Measurements from ENCODE around the gene C3orf70. TPM values are rescaled to one million over a fixed set of nuclear protein-coding genes. Genes with fewer than 3 reads are reported as not detected.
A peak's percentile ranks its signal among the peaks of the same experiment; 100 is the strongest.

The C3orf70 gene
- total and polyA plus RNA-seq, 7 experiments from 2014 or later: 0.05 TPM; not detected in 6

- H3K9me3 ChIP-seq (ENCODE audit: control insufficient read depth in 2 of 3, low read length in 3 of 3): no peaks in the 10 kb centered on the region
- ChIA-PET POLR2A (interaction anchor here (0.6 kb wide), 1 partner anchor 33 kb away, joined by 4 read pairs; no protein-coding TSS in a partner anchor), CTCF (no interaction called here)
- no peak for DNase-seq
- H3K27me3 ChIP-seq (ENCODE audit: control insufficient read depth in 2 of 2, insufficient read depth in 2 of 2, low read length in 2 of 2): no peaks in the 10 kb centered on the region
- no peak overlapping the region for H3K4me3 ChIP-seq (ENCODE audit: low read length)
- intact Hi-C loops (cut with micrococcal nuclease): no loop called here
- Mint-ChIP-seq H3K4me1 (peaks cover 0 to 10% (median 0%) of the 10 kb centered on the region in 7 donors), H3K27ac (no peak overlapping the region), H3K4me3 (no peak overlapping the region), H3K9me3 (peaks cover 6 to 51% (median 21%) of the 10 kb centered on the region in 11 donors), H3K36me3 (peaks cover 42 to 87% (median 83%) of the 10 kb centered on the region in 5 donors), H3K27me3 (no peaks in the 10 kb centered on the region)
- no peak overlapping the region for H3K27ac ChIP-seq (ENCODE audit: low read depth, low read length)
- ATAC-seq: no peak
- H3K36me3 ChIP-seq (ENCODE audit: control insufficient read depth in 2 of 3, insufficient read depth in 3 of 3, low read length in 3 of 3): peaks cover 0 to 27% (median 0%) of the 10 kb centered on the region in 3 experiments
- no peaks in the 10 kb centered on the region for H3K4me1 ChIP-seq (ENCODE audit: control insufficient read depth in 2 of 2, insufficient read depth in 2 of 2, low read length in 2 of 2)
Observed at GRCh38 chr3:185037801-185038200, 115.1 kb downstream of the C3orf70 start.

DNA sequence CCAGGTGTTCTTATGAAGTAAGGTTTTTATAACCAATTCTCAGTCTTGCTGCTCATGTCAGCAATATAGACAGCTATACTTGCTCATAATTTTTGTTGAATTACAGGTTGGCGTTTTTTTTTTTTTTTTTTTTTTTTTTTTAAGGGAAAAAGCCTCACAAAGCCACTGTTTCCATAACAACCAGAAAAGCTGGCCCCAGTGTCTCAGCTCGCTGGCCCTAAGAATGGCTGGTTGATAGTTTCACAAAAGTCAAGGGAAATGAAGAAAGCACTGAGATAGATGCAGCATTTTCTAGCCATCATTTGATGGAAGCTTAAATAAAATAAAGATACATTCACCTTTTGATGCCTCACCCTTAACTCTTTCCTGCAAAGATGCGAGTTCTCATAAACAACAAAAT is 121.9 kb downstream of the C3orf70 start:
- H3K9me3 Mint-ChIP-seq: peaks cover 0 to 32% (median 11%) of the 10 kb centered on the region in 11 donors
- POLR2A ChIA-PET: no interaction called here
- H3K4me3 Mint-ChIP-seq: no peak overlapping the region
- intact Hi-C loops (cut with micrococcal nuclease): no loop called here
- no peaks in the 10 kb centered on the region for H3K27me3 Mint-ChIP-seq
- peaks cover 5 to 42% (median 8%) of the 10 kb centered on the region in 3 experiments for H3K36me3 ChIP-seq (ENCODE audit: control insufficient read depth in 2 of 3, insufficient read depth in 3 of 3, low read length in 3 of 3)
- no peak overlapping the region for H3K27ac Mint-ChIP-seq
- no peaks in the 10 kb centered on the region for H3K9me3 ChIP-seq (ENCODE audit: control insufficient read depth in 2 of 3, low read length in 3 of 3)
- DNase-seq (no peak), ATAC-seq (no peak)
- CTCF ChIA-PET: interaction anchor here (0.6 kb wide), 1 partner anchor 201 kb away, joined by 3 read pairs; no protein-coding TSS in a partner anchor
- H3K4me3 ChIP-seq (ENCODE audit: low read length): no peak overlapping the region
- peaks cover 0 to 2% (median 0%) of the 10 kb centered on the region in 7 donors for H3K4me1 Mint-ChIP-seq
- H3K27me3 ChIP-seq (ENCODE audit: control insufficient read depth in 2 of 2, insufficient read depth in 2 of 2, low read length in 2 of 2): no peaks in the 10 kb centered on the region
- no peaks in the 10 kb centered on the region for H3K4me1 ChIP-seq (ENCODE audit: control insufficient read depth in 2 of 2, insufficient read depth in 2 of 2, low read length in 2 of 2)
- no peak overlapping the region for H3K27ac ChIP-seq (ENCODE audit: low read depth, low read length)
- peaks cover 40 to 80% (median 74%) of the 10 kb centered on the region in 5 donors for H3K36me3 Mint-ChIP-seq

DNA sequence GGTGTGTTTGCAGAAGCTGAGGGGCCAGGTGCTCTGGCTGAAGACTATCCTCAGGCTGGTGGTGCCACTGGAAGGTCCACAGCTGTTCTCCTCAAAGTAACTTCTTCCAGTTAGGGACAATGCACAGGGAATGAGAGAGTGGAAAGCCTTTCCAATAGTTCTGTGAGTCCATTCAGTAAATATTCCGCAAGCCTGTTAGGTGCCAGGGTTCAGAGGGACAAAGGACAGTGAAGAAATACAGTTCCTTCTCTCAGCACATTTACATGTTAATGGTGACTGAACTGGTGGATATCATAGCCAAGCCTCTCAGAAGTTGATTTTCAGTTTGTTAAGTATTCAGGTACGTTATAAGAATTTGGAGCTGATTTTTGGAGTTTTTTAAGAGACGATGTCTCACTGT is 122.5 kb downstream of the C3orf70 start:
- H3K4me3 Mint-ChIP-seq: no peak overlapping the region
- H3K9me3 ChIP-seq (ENCODE audit: control insufficient read depth in 2 of 3, low read length in 3 of 3): no peaks in the 10 kb centered on the region
- DNase-seq (no peak), ATAC-seq (no peak)
- peaks cover 5 to 44% (median 13%) of the 10 kb centered on the region in 3 experiments for H3K36me3 ChIP-seq (ENCODE audit: control insufficient read depth in 2 of 3, insufficient read depth in 3 of 3, low read length in 3 of 3)
- no peaks in the 10 kb centered on the region for H3K4me1 ChIP-seq (ENCODE audit: control insufficient read depth in 2 of 2, insufficient read depth in 2 of 2, low read length in 2 of 2)
- H3K27me3 Mint-ChIP-seq: no peaks in the 10 kb centered on the region
- H3K27me3 ChIP-seq (ENCODE audit: control insufficient read depth in 2 of 2, insufficient read depth in 2 of 2, low read length in 2 of 2): no peaks in the 10 kb centered on the region
- CTCF ChIA-PET: interaction anchor here (0.6 kb wide), 1 partner anchor 200 kb away, joined by 3 read pairs; no protein-coding TSS in a partner anchor
- intact Hi-C loops (cut with micrococcal nuclease): no loop called here
- peaks cover 0 to 26% (median 10%) of the 10 kb centered on the region in 11 donors for H3K9me3 Mint-ChIP-seq
- POLR2A ChIA-PET: no interaction called here
- H3K4me3 ChIP-seq (ENCODE audit: low read length): no peak overlapping the region
- H3K27ac Mint-ChIP-seq: no peak overlapping the region
- peaks cover 34 to 80% (median 74%) of the 10 kb centered on the region in 5 donors for H3K36me3 Mint-ChIP-seq
- peaks cover 0 to 4% (median 0%) of the 10 kb centered on the region in 7 donors for H3K4me1 Mint-ChIP-seq
- no peak overlapping the region for H3K27ac ChIP-seq (ENCODE audit: low read depth, low read length)

DNA sequence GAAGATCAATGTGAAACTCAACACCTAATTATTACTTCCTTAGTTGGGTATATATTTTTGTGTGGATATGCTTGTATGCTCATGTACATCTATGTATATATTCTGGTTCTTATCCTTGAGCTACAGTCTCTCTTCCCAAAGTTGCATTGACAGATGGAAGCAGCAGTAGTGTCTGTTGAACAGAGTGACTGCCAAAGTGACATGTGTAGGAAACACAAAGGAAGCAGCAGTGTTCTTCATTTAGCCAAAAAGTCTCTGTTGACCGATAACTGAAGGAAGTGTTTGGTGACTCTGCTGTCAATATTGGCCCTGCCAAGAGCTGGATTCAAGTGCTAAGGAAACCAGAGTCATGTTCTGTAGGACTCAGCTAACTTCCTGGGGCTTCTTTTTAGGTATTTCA is 123.8 kb downstream of the C3orf70 start:
- intact Hi-C loops (cut with micrococcal nuclease): no loop called here
- Histone ChIP-seq H3K27ac (ENCODE audit: low read depth, low read length) (no peak overlapping the region), H3K36me3 (ENCODE audit: control insufficient read depth in 2 of 3, insufficient read depth in 3 of 3, low read length in 3 of 3) (peaks cover 5 to 48% (median 13%) of the 10 kb centered on the region in 3 experiments), H3K4me3 (ENCODE audit: low read length) (no peak overlapping the region), H3K9me3 (ENCODE audit: control insufficient read depth in 2 of 3, low read length in 3 of 3) (no peaks in the 10 kb centered on the region), H3K4me1 (ENCODE audit: control insufficient read depth in 2 of 2, insufficient read depth in 2 of 2, low read length in 2 of 2) (no peaks in the 10 kb centered on the region), H3K27me3 (ENCODE audit: control insufficient read depth in 2 of 2, insufficient read depth in 2 of 2, low read length in 2 of 2) (no peaks in the 10 kb centered on the region)
- CTCF ChIA-PET: no interaction called here
- H3K27me3 Mint-ChIP-seq: no peaks in the 10 kb centered on the region
- peaks cover 0 to 4% (median 0%) of the 10 kb centered on the region in 7 donors for H3K4me1 Mint-ChIP-seq
- peaks cover 21 to 80% (median 74%) of the 10 kb centered on the region in 5 donors for H3K36me3 Mint-ChIP-seq
- ATAC-seq (no peak), DNase-seq (no peak)
- POLR2A ChIA-PET: no interaction called here
- H3K4me3 Mint-ChIP-seq: no peak overlapping the region
- H3K27ac Mint-ChIP-seq: no peak overlapping the region
- H3K9me3 Mint-ChIP-seq: peaks cover 0 to 13% (median 4%) of the 10 kb centered on the region in 11 donors

DNA sequence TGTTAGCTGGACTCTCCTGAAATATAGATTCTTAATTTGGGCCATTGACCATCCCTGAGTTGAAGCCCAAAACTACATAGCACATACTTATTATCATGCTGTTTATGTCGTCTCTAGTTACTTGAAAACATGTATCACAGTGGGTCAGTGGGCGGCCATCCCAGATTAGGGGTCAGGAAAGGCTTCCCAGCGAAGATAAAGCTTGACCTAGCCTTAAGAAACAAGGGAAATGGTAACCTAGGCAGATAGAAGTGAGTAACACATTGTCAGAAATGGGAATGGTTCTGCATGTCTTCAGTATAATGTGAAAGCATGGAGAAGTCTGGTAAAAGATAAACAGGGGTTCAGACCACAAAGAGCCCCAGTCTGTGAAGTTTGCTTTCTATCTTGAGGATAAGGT is 124.7 kb downstream of the C3orf70 start:
- Histone ChIP-seq H3K4me1 (ENCODE audit: control insufficient read depth in 2 of 2, insufficient read depth in 2 of 2, low read length in 2 of 2) (no peaks in the 10 kb centered on the region), H3K4me3 (ENCODE audit: low read length) (no peak overlapping the region), H3K9me3 (ENCODE audit: control insufficient read depth in 2 of 3, low read length in 3 of 3) (no peaks in the 10 kb centered on the region), H3K27ac (ENCODE audit: low read depth, low read length) (no peak overlapping the region), H3K36me3 (ENCODE audit: control insufficient read depth in 2 of 3, insufficient read depth in 3 of 3, low read length in 3 of 3) (peaks cover 5 to 38% (median 13%) of the 10 kb centered on the region in 3 experiments), H3K27me3 (ENCODE audit: control insufficient read depth in 2 of 2, insufficient read depth in 2 of 2, low read length in 2 of 2) (no peaks in the 10 kb centered on the region)
- Mint-ChIP-seq H3K27ac (peak overlapping the region in 1 of 9 donors; percentile 42), H3K9me3 (peaks cover 0 to 6% (median 2%) of the 10 kb centered on the region in 11 donors), H3K36me3 (peaks cover 17 to 78% (median 72%) of the 10 kb centered on the region in 5 donors), H3K4me3 (no peak overlapping the region), H3K27me3 (no peaks in the 10 kb centered on the region), H3K4me1 (peaks cover 0 to 4% (median 0%) of the 10 kb centered on the region in 7 donors)
- DNase-seq (no peak), ATAC-seq (no peak)
- intact Hi-C loops (cut with micrococcal nuclease): no loop called here
- CTCF ChIA-PET: no interaction called here
- POLR2A ChIA-PET: no interaction called here

Other genes with a start within 250 kb of the C3orf70 start
- 1 to 10 TPM in 4 of 5 experiments, under 1 TPM in 1; 0.45 to 1.7 (median 1.3) TPM for gene EHHADH, start 101.0 kb upstream of the C3orf70 start, total RNA-seq
- gene EHHADH, start 101.0 kb upstream of the C3orf70 start, polyA plus RNA-seq: 1 to 10 TPM; 1.1 to 1.6 TPM
- 1 to 10 TPM; 6.2 to 9.7 (median 7.8) TPM for gene MAP3K13, start 210.1 kb upstream of the C3orf70 start, total RNA-seq
- 10 to 100 TPM; 40.1 to 53.8 TPM for gene MAP3K13, start 210.1 kb upstream of the C3orf70 start, polyA plus RNA-seq